Liver (tissue), 3 donors: ENCODE results near the gene GNG12.

Experiments used
- ATF3 ChIP-seq: IDR thresholded peaks from 2 replicates; pipeline ENCODE4 v1.6.1; 2016; ENCODE audit warnings: antibody characterized with exemption
- CTCF ChIP-seq: fragments of 150-350 bp; IDR thresholded peaks from 2 replicates; pipeline ENCODE4 v1.5.1; 2017; ENCODE audit warnings: improper control_type of control experiment, low read depth, low read length; ENCODE audit not compliant: missing input control
- EGR1 ChIP-seq, 2 donors: IDR thresholded peaks; 2 replicates each; pipeline ENCODE4 v1.6.1; 2016 to 2018; ENCODE audit warnings: antibody characterized with exemption in 2 of 2, low read depth in 2 of 2
- FOXA1 ChIP-seq: IDR thresholded peaks from 2 replicates; pipeline ENCODE4 v1.6.1; 2016; ENCODE audit warnings: antibody characterized with exemption
- FOXA2 ChIP-seq: IDR thresholded peaks from 2 replicates; pipeline ENCODE4 v1.6.1; 2016; ENCODE audit warnings: antibody characterized with exemption
- GABPA ChIP-seq, 2 donors: IDR thresholded peaks in 1 of 2; conservative IDR thresholded peaks in 1 of 2; 2 replicates each; pipeline ENCODE4 v1.6.1; 2016; ENCODE audit warnings: antibody characterized with exemption in 2 of 2, mild to moderate bottlenecking in 1 of 2, moderate library complexity in 1 of 2
- HNF4A ChIP-seq, 2 donors: conservative IDR thresholded peaks; 2 replicates each; pipeline ENCODE4 v1.6.1; 2016; ENCODE audit warnings: antibody characterized with exemption in 2 of 2, mild to moderate bottlenecking in 2 of 2
- JUND ChIP-seq, 2 donors: IDR thresholded peaks; 2 replicates each; pipeline ENCODE4 v1.6.1; 2016; ENCODE audit warnings: antibody characterized with exemption in 2 of 2
- RAD21 ChIP-seq, 2 donors: IDR thresholded peaks; 2 replicates each; pipeline ENCODE4 v1.6.1; 2016; ENCODE audit warnings: antibody characterized with exemption in 2 of 2, mild to moderate bottlenecking in 2 of 2
- REST ChIP-seq: IDR thresholded peaks from 2 replicates; pipeline ENCODE4 v1.6.1; 2016; ENCODE audit warnings: antibody characterized with exemption, mild to moderate bottlenecking
- TAF1 ChIP-seq: conservative IDR thresholded peaks from 2 replicates; pipeline ENCODE4 v1.6.1; 2016; ENCODE audit warnings: antibody characterized with exemption, mild to moderate bottlenecking
- YY1 ChIP-seq: IDR thresholded peaks from 2 replicates; pipeline ENCODE4 v1.6.1; 2016; ENCODE audit warnings: antibody characterized with exemption, mild to moderate bottlenecking
- ZBTB33 ChIP-seq: IDR thresholded peaks from 2 replicates; pipeline ENCODE4 v1.6.1; 2016; ENCODE audit warnings: antibody characterized with exemption
- TF ChIP-seq, protein P1 (sequence below): IDR thresholded peaks from 2 replicates; pipeline ENCODE4 v1.6.1; 2016; ENCODE audit warnings: antibody characterized with exemption
- donor health status: healthy.
- donor health status: healthy.

GRCh38 chr1:67840449-67840848 lies 7.2 kb upstream of the GNG12 start:
- no peak for TF ChIP-seq CTCF
- TF ChIP-seq RAD21 (IDR thresholded peaks at IDR 0.05): no peak
- no peak for TF ChIP-seq TAF1
- no peak for TF ChIP-seq YY1
- no peak for TF ChIP-seq GABPA (IDR thresholded peaks at IDR 0.05 in 1 of 2, conservative IDR thresholded peaks at IDR 0.05 in 1 of 2)
- TF ChIP-seq ATF3: no peak
- TF ChIP-seq, protein P1, sequence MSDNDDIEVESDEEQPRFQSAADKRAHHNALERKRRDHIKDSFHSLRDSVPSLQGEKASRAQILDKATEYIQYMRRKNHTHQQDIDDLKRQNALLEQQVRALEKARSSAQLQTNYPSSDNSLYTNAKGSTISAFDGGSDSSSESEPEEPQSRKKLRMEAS: no peak
- no peak for TF ChIP-seq EGR1 (IDR thresholded peaks at IDR 0.05; ENCODE audit: low read depth in 2 of 2)
- no peak for TF ChIP-seq FOXA1
- no peak for TF ChIP-seq REST
- no peak for TF ChIP-seq HNF4A (conservative IDR thresholded peaks at IDR 0.05)
- TF ChIP-seq FOXA2: no peak
- TF ChIP-seq ZBTB33: no peak
- TF ChIP-seq JUND (IDR thresholded peaks at IDR 0.05): no peak
